Esophagus (tissue), 2 donors: ENCODE results near the gene CD69. TPM values are rescaled to one million over a fixed set of nuclear protein-coding genes. Genes with fewer than 3 reads are reported as not detected.
A peak's percentile ranks its signal among the peaks of the same experiment; 100 is the strongest.

Source experiments
- H3K27ac ChIP-seq, 2 donors: one replicate each; pipeline ENCODE4 v1.5.1; 2013; ENCODE audit warnings: low read depth in 2 of 2, mild to moderate bottlenecking in 2 of 2, inconsistent platforms in 1 of 2, low read length in 1 of 2, moderate library complexity in 1 of 2
- H3K27me3 ChIP-seq, 2 donors: one replicate each; pipeline ENCODE4 v1.6.1; 2013; ENCODE audit warnings: low read length in 2 of 2, control low read depth in 1 of 2, mild to moderate bottlenecking in 1 of 2; ENCODE audit not compliant: insufficient read depth in 2 of 2, control insufficient read depth in 1 of 2
- H3K36me3 ChIP-seq, 2 donors: one replicate each; pipeline ENCODE4 v1.6.1; 2013; ENCODE audit warnings: low read length in 1 of 2; ENCODE audit not compliant: control insufficient read depth in 2 of 2, insufficient read depth in 2 of 2
- H3K4me1 ChIP-seq, 2 donors: one replicate each; pipeline ENCODE4 v1.6.1; 2013; ENCODE audit warnings: low read length in 1 of 2; ENCODE audit not compliant: control insufficient read depth in 2 of 2, insufficient read depth in 2 of 2
- H3K4me3 ChIP-seq, 2 donors: one replicate each; pipeline ENCODE4 v1.5.1; 2013; ENCODE audit warnings: low read length in 2 of 2, mild to moderate bottlenecking in 2 of 2, low read depth in 1 of 2, moderate library complexity in 1 of 2
- H3K9me3 ChIP-seq, 2 donors: one replicate each; pipeline ENCODE4 v1.6.1; 2013; ENCODE audit warnings: mild to moderate bottlenecking in 2 of 2, low read depth in 1 of 2, low read length in 1 of 2, moderate library complexity in 1 of 2; ENCODE audit not compliant: control insufficient read depth in 2 of 2, insufficient read depth in 1 of 2
- WGBS, 2 donors: extraction: QIAGEN DNeasy Blood & Tissue Kit; methylation state at CpG; one replicate each; pipeline ENCODE4 v1.1.7; 2013; 5-methylcytosine and 5-hydroxymethylcytosine counted together
- polyA plus RNA-seq, 2 donors: library from polyadenylated mRNA; stranded (reverse); fragments of 200-250 nt; gene quantifications; one replicate each; pipeline ENCODE4 v1.2.3, GENCODE V29; 2013
- donor health status: healthy with polysubstance abuse.
- donor health status: Bipolar disorder and iron deficiency.

Gene CD69
- polyA plus RNA-seq: 1 to 10 TPM; 1.6 to 1.8 TPM

- Histone ChIP-seq H3K27ac (peak within 1 kb of the TSS in 1 of 2 donors; percentile 51), H3K36me3 (no peaks in the 10 kb centered on the region), H3K9me3 (no peaks in the 10 kb centered on the region), H3K27me3 (no peaks in the 10 kb centered on the region), H3K4me1 (no peaks in the 10 kb centered on the region), H3K4me3 (peak within 1 kb of the TSS in 1 of 2 donors; percentile 28)
- WGBS, 2 donors: 50 to 63% methylated on average over 6 of the region's 6 CpGs
These were observed at the start of gene CD69 for GRCh38 chr12:9760699-9761418. Gene CD69 (minus strand): TSS chr12:9760901. CDS start chr12:9760820, 81 bp downstream.

- Histone ChIP-seq H3K4me1 (no peaks in the 10 kb centered on the region), H3K27ac (no peak overlapping the region), H3K36me3 (no peaks in the 10 kb centered on the region), H3K27me3 (no peaks in the 10 kb centered on the region), H3K9me3 (no peaks in the 10 kb centered on the region), H3K4me3 (no peak overlapping the region)
These were observed 49.2 kb upstream of the CD69 start for GRCh38 chr12:9809866-9810265.

GRCh38 chr12:9809338-9809737, 48.6 kb upstream of the CD69 start:
- no peaks in the 10 kb centered on the region for H3K27me3 ChIP-seq
- H3K4me1 ChIP-seq: no peaks in the 10 kb centered on the region
- no peaks in the 10 kb centered on the region for H3K36me3 ChIP-seq
- no peaks in the 10 kb centered on the region for H3K9me3 ChIP-seq
- no peak overlapping the region for H3K4me3 ChIP-seq
- WGBS, 2 donors: 76 to 78% methylated on average over 4 of the region's 4 CpGs
- no peak overlapping the region for H3K27ac ChIP-seq

GRCh38 chr12:9808504-9808903, 47.8 kb upstream of the CD69 start:
- 52 to 63% methylated on average over 3 of the region's 3 CpGs for WGBS, 2 donors

GRCh38 chr12:9806714-9807113, 46.0 kb upstream of the CD69 start:
- H3K9me3 ChIP-seq: no peaks in the 10 kb centered on the region
- WGBS, 2 donors: 87 to 89% methylated on average over 4 of the region's 4 CpGs
- no peaks in the 10 kb centered on the region for H3K4me1 ChIP-seq
- H3K4me3 ChIP-seq: no peak overlapping the region
- no peak overlapping the region for H3K27ac ChIP-seq
- no peaks in the 10 kb centered on the region for H3K27me3 ChIP-seq
- no peaks in the 10 kb centered on the region for H3K36me3 ChIP-seq

More at GRCh38 chr12:9808504-9808903, 47.8 kb upstream of the CD69 start:
- Histone ChIP-seq H3K36me3 (no peaks in the 10 kb centered on the region), H3K27me3 (no peaks in the 10 kb centered on the region), H3K4me3 (no peak overlapping the region), H3K4me1 (no peaks in the 10 kb centered on the region), H3K9me3 (no peaks in the 10 kb centered on the region), H3K27ac (no peak overlapping the region)

GRCh38 chr12:9805883-9806282, 45.2 kb upstream of the CD69 start:
- 95 to 96% methylated on average over 2 of the region's 2 CpGs for WGBS, 2 donors
- H3K4me1 ChIP-seq: no peaks in the 10 kb centered on the region

GRCh38 chr12:9799961-9800360, 39.3 kb upstream of the CD69 start:
- Histone ChIP-seq H3K27ac (no peak overlapping the region), H3K4me1 (no peaks in the 10 kb centered on the region), H3K9me3 (no peaks in the 10 kb centered on the region), H3K36me3 (no peaks in the 10 kb centered on the region), H3K27me3 (no peaks in the 10 kb centered on the region), H3K4me3 (no peak overlapping the region)
- WGBS, 2 donors: 34 to 55% methylated on average over 1 of the region's 1 CpG

More at GRCh38 chr12:9805883-9806282, 45.2 kb upstream of the CD69 start:
- H3K27me3 ChIP-seq: no peaks in the 10 kb centered on the region
- H3K36me3 ChIP-seq: no peaks in the 10 kb centered on the region
- H3K9me3 ChIP-seq: no peaks in the 10 kb centered on the region
- H3K27ac ChIP-seq: no peak overlapping the region
- no peak overlapping the region for H3K4me3 ChIP-seq

- Histone ChIP-seq H3K27me3 (no peaks in the 10 kb centered on the region), H3K27ac (no peak overlapping the region), H3K9me3 (no peaks in the 10 kb centered on the region), H3K4me3 (no peak overlapping the region), H3K36me3 (no peaks in the 10 kb centered on the region), H3K4me1 (no peaks in the 10 kb centered on the region)
- WGBS, 2 donors: 48 to 51% methylated on average over 7 of the region's 7 CpGs
These were observed 37.3 kb upstream of the CD69 start for GRCh38 chr12:9797722-9798619.

GRCh38 chr12:9796971-9797370, 36.3 kb upstream of the CD69 start:
- Histone ChIP-seq H3K36me3 (no peaks in the 10 kb centered on the region), H3K9me3 (no peaks in the 10 kb centered on the region), H3K27ac (no peak overlapping the region), H3K4me3 (no peak overlapping the region), H3K4me1 (no peaks in the 10 kb centered on the region), H3K27me3 (no peaks in the 10 kb centered on the region)
- 50 to 61% methylated on average over 7 of the region's 7 CpGs for WGBS, 2 donors
